IPS DF 4.7 (cell line): ENCODE measurements around the gene PHACTR3.

ENCODE experiments used
- DNase-seq: peaks from one replicate; pipeline ENCODE4 v3.0.0-alpha.2; 2013; ENCODE audit warnings: low spot score; ENCODE audit errors: extremely low read depth

PHACTR3 gene

DNA sequence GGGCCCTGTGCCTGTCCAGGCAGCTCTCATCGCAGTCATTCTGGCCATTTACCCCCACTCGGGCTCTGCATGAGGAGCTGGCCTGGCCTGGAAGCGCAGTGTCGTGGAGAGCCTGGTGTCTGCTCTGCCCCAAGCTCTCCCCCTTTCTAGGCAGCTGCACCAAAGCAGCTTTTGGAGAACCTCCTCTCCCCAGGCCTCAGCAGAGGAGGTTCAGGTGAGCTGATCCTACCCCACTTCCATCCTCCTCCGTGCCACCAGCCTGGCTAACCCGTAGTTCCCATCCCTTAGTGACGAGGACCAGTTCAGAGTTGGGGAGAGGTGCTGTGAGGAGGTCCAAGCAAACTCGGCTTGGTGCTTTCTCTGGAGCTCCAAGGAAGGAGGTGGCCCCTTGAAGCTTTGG lies 30.5 kb upstream of the PHACTR3 start:
- no peak for DNase-seq

DNA sequence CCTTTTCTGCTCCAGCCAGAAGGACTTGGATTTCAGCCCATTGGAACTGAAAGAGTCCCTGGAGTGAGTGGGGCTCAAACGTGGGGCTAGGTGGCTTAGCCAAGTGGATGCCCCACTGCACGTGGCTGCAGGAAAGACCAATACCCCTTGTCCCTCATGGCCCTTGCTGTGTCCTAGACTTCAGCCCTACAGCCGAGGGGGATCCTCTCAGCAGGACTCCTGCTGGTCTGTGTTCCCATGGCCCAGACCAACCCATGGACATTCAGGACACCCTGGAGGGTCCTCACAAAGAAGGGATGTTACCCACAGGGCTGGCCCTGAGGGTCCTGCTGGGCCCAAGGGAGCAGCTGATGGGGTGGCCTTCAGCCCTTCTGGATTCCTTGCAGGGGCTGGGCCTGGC lies 30.0 kb upstream of the PHACTR3 start:
- DNase-seq = no peak

DNA sequence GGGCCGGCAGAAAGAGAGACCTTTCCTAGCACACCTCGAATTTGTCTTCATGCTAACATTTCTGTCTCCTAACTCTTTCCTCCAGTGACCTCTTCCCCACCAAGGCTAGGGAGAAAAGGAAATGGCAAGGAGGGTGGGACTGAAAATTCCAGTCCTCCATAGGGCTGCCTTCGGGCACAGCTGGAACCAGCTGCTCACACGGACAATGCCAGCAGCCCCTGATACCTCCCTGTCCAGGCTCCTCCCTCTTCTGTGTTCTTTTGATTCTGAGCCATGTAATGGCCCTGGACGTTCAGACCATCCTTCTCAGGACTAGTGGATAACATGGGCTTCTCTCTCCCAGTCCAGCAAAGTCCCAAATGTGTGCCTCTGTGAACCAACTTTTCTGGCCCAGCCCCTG lies 29.1 kb upstream of the PHACTR3 start:
- DNase-seq = no peak

DNA sequence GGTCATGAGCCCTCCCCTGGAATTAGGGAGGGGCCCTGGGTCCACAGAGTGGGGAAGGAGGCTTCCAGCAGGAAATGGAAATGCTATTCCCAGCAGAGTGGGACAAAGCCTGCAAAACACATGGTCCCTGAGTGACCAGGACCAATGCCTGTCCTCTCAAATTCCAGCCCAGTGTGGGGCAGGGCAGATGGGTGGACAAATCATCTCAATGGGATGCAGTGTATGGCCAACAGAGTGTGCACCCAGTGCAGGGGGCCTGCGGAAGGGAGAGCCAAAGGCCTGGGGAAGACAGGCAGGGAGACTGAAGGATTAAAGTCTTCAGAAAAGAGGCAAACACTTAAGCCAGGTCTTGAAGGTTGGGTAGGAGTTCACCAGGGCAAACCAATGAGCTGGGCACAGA lies 28.7 kb upstream of the PHACTR3 start:
- DNase-seq = no peak

DNA sequence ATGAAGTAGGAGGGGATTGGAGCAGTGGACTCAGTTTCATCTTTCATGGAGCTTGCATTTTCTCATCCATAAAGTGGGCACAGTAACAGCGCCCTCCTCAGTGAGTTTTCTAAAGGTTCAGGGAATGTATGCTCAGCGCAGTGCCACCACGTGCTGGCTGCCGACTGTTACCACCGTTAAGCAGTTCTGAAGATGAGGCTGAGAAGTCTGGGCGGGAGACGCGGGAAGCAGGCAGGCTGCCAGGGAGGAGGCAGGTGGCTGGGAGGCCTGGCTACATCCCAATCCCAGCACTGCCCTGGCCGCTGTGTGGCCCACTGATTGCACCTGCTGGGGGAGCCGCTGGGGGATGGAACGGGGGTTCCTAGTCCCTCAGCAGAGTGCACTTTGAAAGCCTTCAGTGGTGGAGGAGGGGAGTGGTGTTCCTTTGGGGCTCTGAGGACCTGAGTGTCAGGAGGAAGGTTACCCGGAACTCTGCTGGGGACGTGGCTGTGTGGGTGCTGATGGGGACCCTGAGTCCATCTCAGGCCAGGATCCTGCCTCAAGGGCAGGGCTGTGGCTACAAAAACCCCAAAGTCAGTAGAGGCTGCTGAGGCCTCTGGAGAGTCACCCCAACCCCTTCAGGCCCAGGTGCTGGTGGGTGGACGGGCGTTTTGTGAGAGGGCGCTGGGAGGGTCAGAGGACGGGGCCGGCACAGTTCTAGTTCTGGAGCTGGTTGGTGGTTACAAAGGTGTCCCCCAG lies 28.0 kb upstream of the PHACTR3 start:
- DNase-seq = no peak

DNA sequence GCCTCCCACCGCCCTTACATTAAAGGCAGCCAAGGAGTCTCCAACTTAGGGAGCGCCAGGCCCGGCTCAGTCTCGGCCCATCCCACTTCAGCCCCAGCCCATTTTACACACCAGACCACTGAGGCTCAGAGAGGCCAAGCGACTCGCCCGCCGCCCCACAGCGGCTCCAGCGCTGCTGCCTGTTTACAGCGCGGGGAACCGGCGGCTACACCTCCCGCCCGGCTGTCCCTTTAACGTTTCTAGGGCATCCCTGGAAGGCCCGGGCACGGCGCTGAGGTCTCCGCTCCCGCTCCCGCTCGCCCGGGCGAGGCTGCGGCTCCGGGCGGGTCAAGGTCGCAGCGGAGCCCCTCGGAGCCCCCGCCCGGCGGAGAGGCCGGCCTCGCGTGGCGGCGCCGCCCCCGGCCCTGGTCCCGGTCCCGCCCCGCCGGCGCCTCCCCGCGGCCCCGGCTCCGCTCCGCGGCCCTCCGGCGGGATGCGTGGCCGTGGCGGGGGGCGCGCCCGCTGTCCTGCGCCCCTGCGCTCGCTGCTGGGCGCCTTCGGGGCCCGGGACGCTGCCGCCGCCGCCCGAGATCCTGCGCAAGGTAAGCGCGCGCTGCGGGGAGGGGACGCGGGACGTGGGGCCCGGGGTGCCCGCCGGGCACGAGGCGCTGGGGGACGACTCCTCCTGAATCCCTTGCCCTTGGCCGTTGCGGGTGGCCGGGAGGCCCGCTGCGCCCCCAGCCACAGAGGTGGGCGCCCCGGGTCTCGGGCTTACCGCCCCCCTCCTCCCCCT lies 27.1 kb upstream of the PHACTR3 start:
- no peak for DNase-seq

DNA sequence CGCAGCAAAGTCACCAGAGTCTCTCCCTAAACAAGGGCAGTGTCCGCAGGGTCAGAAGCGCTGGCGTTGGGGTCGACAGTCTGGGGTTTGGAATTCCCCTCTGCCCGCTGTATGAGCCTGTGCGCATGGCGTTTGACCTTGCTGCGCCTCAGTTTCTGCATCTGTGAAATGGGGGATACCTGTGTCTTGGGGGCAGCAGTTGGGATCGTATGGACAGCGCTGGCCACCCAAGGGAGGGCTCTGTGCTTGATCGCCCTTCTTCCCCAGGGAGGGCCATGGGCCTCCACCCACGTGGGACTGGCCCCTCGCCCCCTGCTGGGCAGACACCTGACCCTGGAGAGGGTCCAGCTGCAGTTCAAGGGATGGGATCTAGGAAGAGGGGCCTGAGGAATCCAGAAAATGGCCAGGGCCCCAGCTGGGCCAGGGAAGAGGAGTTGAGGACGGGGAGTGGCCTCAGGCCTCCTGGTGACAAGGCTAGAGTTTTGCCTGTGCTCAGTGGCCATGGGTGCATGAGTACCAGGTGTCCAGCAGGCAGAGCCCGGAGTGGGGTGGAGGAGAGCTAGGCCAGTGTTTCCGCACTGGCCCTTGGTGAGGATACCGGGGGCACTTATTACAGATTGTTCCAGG lies 26.4 kb upstream of the PHACTR3 start:
- DNase-seq = no peak

DNA sequence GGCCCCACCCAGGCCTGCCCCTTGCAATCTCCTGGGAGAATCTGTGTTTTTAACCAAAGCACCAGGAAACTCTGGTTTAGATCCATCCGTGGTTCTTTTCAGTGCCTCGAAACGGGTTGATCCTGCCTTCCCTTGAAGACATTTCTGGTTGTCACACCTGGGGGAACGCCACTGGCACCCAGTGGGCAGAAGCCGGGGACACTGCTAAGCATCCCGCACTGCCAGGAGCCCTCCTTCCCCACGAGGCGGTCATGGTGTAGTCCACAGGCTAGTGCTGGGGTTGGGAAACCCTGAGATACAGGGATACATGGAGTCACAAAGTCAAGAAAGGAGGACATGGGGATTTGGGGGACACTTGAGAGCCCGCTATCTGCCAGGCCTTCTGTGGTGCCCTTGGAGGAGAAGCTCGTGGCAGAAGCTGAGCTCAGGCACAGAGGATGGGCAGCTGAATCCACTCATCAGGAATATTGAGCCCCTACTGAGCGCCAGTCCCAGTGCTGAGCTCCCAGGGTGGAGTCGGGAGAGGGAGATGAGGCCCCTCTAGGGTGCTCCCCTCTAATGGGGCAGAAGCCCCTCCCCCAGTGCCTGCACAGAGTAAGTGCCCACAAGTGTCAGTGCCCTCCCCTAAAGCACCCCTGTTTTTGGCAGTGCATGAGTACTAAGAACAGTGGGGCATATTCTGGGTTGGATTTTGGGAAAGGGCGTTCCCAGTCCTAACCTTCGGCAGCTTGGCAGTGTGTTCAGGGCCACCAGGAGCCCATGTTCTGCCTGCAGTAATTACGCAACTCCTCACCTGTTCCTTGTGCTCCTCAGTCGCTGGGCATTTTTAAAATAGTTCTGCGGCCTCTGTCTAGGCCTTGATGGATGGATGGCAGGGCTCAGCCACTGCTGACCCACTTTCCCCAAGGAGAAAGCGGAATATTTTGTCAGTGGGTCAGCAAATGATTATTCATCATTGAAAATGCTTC lies 25.6 kb upstream of the PHACTR3 start:
- DNase-seq = no peak

DNA sequence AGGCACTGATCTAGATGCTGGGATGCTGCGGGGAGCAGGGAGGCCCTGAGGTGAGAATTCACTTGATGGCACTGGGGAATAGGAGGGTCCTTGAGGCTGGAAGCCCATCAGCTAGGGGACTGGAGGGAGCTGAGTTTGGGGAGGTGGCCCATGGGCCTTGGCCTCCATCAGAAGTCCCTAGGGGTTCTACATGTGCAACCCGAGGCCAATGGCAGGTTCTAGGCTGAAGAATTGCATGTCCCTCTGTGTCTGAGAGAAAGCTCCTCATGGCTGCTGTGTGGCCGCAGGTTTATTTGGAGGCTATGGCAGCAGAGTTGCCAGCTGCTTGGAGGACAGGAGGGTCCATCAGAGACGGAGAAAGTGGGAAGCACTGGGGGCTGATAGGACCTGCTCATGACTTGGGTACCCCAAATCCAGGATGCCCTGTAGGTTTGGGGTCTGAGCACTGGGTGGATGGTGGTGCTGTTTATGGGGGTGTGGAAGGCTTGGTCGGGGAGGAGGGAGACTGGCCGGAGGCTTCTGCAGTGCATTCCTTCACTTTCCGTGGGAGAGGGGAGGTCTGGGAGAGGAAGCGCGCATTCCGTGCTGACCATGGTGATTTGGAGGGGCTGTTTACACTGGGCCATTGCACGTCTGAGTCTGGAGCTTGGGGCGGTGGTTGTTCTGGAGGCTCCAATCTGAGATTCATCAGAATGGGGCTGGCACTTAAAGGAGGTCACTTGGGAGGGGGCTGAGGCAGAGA lies 24.8 kb upstream of the PHACTR3 start:
- DNase-seq = no peak

DNA sequence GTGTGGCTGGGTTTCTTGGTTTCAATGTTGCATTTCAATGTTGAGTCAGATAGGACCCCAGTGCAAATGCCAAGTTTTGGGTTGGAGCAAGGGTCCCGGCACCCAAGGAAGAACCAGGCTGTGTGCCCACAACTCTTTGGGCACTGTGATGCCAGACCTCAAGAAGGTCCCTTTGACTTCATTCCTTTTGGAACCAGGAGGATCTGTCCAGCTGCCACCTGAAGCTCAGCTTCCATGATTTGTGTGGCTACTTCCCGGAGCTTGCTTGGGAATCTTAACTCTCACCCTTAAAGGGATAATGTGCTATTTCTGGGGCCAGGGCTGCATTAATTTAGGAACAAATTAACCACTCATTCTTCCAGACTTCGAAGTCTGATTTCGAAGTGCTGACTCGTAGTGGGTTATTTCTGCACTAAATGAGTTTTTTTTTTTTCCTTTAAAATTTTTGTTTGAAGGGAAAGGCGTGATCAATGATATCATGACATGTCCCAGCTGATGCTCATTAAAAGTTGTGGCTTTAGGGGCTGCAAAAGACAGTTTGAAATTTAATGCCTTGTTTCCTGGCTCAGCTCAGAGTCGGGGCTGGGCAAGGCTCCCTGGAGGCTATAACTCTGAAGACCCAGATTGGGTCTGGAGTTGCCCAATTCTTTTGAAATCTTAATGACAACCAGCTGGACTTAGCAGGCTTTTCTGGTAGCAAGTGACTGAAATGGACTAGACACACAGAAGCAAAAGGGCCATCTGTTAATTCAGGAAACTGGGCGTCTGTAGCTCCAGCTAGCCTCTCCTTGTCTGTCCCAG lies 24.0 kb upstream of the PHACTR3 start:
- no peak for DNase-seq

DNA sequence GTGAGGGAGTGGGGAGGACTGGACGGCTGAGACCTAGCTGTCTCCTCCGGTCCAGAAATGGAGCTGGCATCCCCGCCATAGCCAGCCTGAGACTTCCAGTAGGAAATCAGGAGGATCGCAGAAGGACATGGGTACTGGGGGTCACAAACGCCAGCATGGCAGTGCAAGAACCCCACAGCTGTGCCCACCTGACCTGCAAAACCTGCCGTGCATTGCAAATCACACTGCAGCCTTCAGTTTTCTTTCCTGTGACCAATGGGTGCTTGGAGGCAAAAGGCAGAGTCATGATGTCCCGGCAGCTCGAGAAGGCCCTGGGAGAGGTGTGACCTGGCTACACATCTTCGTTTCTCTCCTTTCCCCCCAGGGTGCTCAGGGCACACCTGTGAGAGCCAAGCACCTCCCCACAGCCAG lies 23.3 kb upstream of the PHACTR3 start:
- no peak for DNase-seq

DNA sequence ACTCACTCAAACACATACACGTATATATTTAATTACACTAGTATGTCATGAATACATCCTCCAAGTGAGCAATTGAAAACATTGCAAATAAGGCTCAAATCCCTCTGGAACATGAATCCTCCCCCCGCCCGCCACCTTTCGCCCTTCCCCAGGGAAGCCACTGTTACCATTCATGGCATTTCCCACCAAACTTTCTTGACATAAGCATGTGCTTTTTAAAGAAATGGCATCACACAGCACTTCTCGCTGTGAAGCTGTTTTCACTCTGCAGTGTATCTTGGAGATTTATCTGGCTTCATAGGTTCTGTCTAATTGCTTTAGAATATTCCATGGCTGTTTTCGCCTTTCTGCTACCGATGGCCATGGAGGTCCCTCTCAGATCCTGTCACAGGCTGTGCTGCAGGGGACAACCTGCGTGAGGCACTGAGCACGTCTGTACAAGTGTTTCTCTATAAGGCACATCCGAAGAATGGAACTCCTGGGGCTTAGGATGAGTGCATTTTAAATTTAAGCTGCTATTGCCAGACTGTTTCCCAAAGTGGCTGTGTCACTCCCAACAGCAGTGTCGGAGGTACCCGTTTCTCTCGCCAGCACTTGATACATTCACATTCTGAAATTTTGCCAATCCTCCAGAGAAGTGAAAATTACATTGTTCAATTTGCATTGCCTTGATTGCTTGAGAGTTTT lies 22.2 kb upstream of the PHACTR3 start:
- DNase-seq = no peak

DNA sequence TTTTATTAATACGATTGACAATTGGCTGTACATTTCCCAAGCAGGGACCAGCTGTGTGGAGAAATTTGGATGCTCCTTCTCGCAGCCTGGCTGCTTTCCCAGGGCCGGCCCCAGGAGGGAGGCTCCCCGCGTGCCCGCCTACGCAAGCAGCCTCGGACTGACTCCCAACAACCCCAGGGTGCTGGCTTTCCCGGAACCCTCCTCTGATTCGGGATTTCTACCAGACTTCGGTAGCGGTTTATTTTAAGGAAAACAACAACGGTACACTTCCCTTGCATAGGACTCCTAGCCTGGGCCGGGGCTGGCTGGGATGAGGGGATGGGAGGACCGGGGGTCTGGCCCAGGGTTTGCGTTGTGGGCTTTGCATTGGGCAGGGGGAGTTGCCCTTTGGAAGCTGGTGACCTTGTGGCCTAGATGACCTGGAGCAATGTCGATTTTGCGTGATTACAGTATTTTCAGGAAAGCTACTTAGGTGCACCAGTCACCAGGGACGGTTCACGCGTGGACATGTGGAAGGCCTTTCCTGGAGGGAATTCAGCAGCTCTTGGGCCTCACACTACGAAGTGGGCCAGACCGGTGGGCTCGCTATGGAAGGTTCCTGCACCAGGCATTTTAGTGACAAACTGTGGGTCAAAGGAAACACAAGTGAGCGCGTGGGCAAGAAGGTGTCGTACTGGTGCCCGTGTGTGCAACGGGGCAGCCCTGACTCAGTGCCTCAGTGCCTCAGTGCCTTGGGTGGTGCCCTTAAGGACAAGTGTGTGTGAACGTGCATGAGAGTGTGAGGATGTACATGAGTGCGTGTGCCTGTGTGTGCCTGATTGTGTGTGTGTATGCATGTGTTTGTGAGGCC lies 20.7 kb upstream of the PHACTR3 start:
- no peak for DNase-seq

DNA sequence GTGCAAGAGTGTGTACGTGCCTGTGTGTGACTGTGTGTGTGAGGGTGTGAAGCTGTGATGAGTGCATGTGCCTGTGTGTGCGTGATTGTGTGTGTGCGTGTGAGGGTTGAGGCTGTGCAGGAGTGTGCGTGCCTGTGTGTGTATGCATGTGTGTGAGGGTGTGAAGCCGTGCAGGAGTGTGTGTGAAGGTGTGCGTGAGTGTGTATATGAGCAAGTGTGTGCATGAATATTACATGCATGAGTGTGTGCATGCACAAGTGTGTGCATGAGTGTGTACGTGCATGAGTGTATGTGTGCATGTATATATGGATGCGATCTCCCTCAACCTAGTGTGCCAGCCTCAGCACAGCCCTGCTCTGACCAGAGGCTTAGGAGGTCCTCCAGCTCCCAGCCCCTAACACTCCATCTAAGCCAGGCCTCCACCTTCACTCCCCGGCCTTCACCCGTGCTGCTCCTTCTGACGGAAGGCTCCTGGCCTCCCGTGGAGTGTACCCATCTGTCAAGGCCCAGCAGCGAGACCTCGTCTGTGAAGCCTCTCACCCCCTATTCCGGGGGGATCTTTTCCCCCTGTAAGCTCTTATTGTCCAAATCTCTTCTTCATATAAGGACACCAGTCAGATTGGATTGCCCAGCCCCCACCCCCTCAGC lies 19.9 kb upstream of the PHACTR3 start:
- no peak for DNase-seq

DNA sequence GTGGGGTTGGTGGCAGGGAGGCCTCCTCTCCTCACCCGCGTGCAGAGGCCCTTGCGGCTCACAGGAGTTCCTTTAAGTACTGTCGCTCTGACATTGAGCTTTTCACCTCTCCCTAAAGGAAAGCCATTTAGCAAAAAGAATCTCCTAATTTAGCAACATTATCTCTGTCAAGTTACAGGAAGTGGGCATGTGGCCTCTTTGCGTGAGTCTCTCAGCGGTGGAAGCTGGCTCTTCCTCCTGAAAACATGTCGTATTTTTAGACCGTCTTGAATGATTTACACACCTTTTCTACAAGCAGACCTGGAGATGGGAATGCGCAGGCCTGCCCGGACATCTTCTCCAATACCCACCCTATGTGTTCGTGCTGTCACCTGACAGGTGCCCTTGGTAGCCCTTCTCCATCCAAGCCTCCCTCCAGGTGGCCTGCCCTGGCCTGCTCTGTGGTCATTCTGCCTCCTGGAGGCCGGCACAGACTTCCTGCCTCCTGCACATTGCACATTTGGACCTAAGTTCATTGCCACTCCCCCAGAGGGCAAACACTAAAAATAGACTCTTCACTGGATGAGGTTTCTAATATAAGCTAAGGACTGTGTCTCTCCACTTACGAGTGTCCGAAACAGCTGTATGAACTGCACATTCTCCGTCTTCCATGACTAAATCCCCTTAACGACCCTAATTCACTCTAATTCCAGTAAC lies 18.5 kb upstream of the PHACTR3 start:
- no peak for DNase-seq

DNA sequence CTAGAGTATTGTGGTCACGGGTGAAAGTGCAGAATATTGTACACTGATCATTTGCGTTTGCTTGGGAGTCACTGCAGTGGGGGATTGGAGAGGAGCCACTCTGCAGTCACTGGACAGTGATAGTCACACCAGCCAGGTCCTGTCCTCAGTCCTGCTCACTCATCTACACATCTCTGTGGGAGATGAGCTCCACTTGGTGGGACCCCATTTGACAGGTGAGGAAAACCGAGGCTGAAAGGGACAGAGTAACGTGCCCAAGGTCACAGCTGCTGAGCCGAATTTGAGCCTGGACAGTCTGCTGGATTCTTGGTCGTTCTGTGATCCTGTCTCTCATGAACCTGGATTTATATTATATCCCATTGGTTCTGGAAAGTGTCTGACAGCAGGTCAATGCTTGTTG lies 17.7 kb upstream of the PHACTR3 start:
- no peak for DNase-seq

DNA sequence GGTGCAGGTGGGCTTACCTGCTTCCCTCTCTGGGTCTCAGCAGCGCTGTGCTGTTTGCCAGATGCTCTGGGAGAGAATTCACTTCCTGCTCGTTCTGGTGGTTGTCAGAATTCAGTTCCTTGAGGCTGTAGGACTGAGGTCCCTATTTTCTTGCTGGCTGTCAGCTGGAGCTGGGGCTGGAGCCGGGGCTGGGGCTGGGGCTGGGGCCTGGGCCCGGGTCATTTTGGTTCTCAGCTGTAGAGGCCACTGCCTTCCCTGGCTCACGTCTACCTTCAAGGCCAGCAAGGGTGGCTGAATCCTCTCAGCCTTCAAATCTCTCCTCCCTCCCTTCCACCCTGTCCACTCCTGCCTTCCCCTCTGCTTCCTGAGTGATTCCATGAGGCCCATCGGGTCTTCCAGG lies 16.8 kb upstream of the PHACTR3 start:
- DNase-seq = no peak
